Measurements from ENCODE around the gene NR3C2. TPM values are rescaled to one million over a fixed set of nuclear protein-coding genes. Genes with fewer than 3 reads are reported as not detected.

The NR3C2 gene
- total RNA-seq, 1 donor from 2014 or later = 11.5 TPM

DNA sequence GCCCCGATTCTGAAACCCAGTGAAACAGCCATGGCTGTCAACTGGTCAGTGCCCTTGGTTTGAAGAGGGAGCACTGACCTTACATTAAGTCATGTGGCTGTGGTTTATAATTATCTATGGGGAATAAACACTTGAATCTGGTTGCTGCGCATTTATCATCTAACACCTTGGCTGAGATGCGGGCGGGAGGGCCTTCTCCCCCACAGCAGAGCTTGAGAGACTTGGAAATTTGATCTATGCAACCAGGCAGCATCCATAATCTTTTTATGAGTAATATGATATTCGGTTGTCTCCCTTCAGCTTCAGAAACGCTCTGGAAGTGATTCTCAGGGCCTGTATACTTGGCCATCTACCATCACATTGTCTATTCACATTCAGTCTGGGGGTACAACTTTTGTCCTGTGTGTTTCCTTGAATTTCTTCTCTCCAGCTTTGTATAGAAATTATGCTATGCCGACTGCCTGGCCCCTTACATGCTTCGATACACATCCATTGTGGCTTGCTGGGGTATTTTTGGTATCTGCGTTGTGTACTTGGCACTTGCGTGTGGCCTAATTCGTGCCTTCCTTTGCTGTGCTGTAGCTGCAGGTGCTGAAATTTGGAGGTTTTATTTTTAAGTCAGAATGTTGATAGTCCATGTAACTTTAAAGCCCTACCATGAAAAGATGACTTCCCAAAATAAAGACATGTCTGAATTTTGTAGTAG, 388.8 kb downstream of the NR3C2 start:
- Mint-ChIP-seq H3K36me3 (peaks cover 11% of the 10 kb centered on the region), H3K4me3 (no peak overlapping the region), H3K27ac (no peak overlapping the region), H3K4me1 (ENCODE audit: unreplicated experiment) (peaks cover 45% of the 10 kb centered on the region), H3K9me3 (no peaks in the 10 kb centered on the region), H3K27me3 (no peaks in the 10 kb centered on the region)
- DNase-seq (ENCODE audit: extremely low spot score, unreplicated experiment) = no peak
- TF ChIP-seq CTCF (conservative IDR thresholded peaks at IDR 0.05) = no peak

DNA sequence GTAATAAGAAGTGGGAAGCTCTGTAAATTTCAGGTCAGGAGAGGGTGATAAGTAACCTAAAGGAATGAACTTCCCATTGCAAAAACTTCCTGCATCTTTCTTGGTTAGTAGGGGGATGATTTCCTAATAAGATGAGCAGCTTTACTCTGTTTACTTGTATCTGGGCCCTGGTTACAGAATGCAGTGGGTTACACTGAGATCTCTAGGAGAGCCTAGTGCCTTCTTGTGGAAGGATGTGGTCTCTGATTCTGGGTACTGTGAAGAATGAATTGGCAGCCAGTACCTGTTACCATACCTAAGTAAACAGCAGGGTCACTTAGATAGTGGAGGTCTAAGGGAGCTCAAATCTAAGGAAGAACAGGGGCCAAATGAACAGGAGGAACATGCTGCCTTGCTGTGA, 389.8 kb downstream of the NR3C2 start:
- no peak overlapping the region for H3K27ac Mint-ChIP-seq
- H3K4me3 Mint-ChIP-seq = no peak overlapping the region
- H3K9me3 Mint-ChIP-seq = no peaks in the 10 kb centered on the region
- DNase-seq (ENCODE audit: extremely low spot score, unreplicated experiment) = no peak
- peaks cover 15% of the 10 kb centered on the region for H3K36me3 Mint-ChIP-seq
- no peak for TF ChIP-seq CTCF (conservative IDR thresholded peaks at IDR 0.05)
- peaks cover 46% of the 10 kb centered on the region for H3K4me1 Mint-ChIP-seq (ENCODE audit: unreplicated experiment)
- no peaks in the 10 kb centered on the region for H3K27me3 Mint-ChIP-seq

DNA sequence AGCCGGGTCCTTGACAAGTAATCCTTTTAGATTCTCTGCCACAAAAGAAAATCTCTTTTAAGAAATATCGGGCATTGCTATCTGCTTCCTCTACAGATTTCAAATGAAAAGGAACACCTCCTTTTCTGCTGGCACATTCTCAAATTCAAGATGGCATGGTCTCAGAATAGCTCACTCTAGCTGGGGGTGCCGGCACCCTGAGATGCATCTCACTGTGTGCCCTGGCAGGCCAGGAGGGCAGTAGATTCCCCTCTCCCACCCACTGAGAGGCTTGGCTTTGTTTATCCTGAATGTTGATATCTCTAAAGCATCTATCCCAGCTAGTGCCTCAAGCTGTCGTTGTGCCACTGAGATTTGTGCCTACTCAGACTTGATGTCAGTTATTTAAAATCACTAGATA, 390.8 kb downstream of the NR3C2 start:
- Mint-ChIP-seq H3K36me3 (peaks cover 11% of the 10 kb centered on the region), H3K4me1 (ENCODE audit: unreplicated experiment) (peaks cover 43% of the 10 kb centered on the region), H3K9me3 (no peaks in the 10 kb centered on the region), H3K4me3 (peak overlapping the region; percentile 26), H3K27ac (peak overlapping the region; percentile 69), H3K27me3 (no peaks in the 10 kb centered on the region)
- TF ChIP-seq CTCF (conservative IDR thresholded peaks at IDR 0.05) = no peak
- no peak for DNase-seq (ENCODE audit: extremely low spot score, unreplicated experiment)

DNA sequence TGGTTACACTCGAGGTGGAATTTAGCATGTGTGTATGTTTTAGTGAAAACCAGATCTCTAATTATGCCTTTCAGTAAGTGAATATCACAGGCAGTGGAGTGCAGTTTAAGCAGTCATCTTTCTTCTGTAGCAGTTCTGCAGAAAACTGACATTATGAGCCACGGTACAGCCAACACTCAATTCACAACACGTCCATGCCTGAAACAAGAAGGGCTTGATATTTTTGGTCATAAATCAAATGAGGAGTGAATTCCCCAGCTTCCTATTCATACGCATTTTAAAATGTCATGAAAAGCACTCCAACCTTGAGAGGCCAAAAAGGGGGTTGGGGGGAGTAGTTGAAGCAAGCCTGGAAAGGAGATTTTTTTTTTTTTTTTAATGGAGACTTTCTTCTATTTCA, 393.6 kb downstream of the NR3C2 start:
- H3K4me3 Mint-ChIP-seq = peak overlapping the region; percentile 57
- TF ChIP-seq CTCF (conservative IDR thresholded peaks at IDR 0.05) = no peak
- peak overlapping the region; percentile 64 for H3K27ac Mint-ChIP-seq

GRCh38 chr4:148044912-148045352, 397.3 kb downstream of the NR3C2 start:
- Mint-ChIP-seq H3K4me1 (ENCODE audit: unreplicated experiment) (peaks cover 18% of the 10 kb centered on the region), H3K9me3 (no peaks in the 10 kb centered on the region), H3K4me3 (no peak overlapping the region), H3K27ac (no peak overlapping the region), H3K27me3 (no peaks in the 10 kb centered on the region), H3K36me3 (peaks cover 6% of the 10 kb centered on the region)
- no peak for DNase-seq (ENCODE audit: extremely low spot score, unreplicated experiment)
- TF ChIP-seq CTCF (conservative IDR thresholded peaks at IDR 0.05) = peak; percentile 27

More for the DNA sequence above, 393.6 kb downstream of the NR3C2 start:
- Mint-ChIP-seq H3K36me3 (peaks cover 11% of the 10 kb centered on the region), H3K4me1 (ENCODE audit: unreplicated experiment) (peaks cover 37% of the 10 kb centered on the region), H3K27me3 (no peaks in the 10 kb centered on the region), H3K9me3 (no peaks in the 10 kb centered on the region)
- DNase-seq (ENCODE audit: extremely low spot score, unreplicated experiment) = no peak

Measured in type B pancreatic cell (in vitro differentiated cells).